HepG2 (cell line): ENCODE results near the gene KCNJ2. TPM values are rescaled to one million over a fixed set of nuclear protein-coding genes. Genes with fewer than 3 reads are reported as not detected.

Experiments
- ATAC-seq: fragments of 200-7000 bp; cut with Tn5 transposase; 3 replicates; pipeline ENCODE4 v1.9.1; 2020; ENCODE audit warnings: mild to moderate bottlenecking, moderate library complexity
- BruUV-seq: library from RNA; stranded (reverse); fragments of 400-500 nt; replicated peaks from 2 replicates; lab custom pipeline; 2021; lab: Mats Ljungman, UMichigan
- CTCF ChIA-PET: fragments of 300-600 bp; formaldehyde crosslinking; extraction: SDS; loops from one replicate; lab custom pipeline; 2021; ENCODE audit warnings: low total read pairs, inconsistent platforms, low intra/inter-chr PET ratio; lab: Yijun Ruan, JAX
- POLR2A ChIA-PET: fragments of 350-600 bp; sonication (Branson Sonifier 250); formaldehyde crosslinking; loops from one replicate; lab custom pipeline; 2020; ENCODE audit warnings: antibody characterized with exemption, inconsistent platforms; lab: Yijun Ruan, JAX
- DNase-seq: peaks from one replicate; pipeline ENCODE4 v3.0.0-alpha.2; 2015; ENCODE audit warnings: low spot score
- FAIRE-seq: peaks from 3 replicates; lab custom pipeline; 2011; peaks lifted over from hg19 to GRCh38; lab: Jason Lieb, UNC
- H2AFZ ChIP-seq: one replicate; pipeline ENCODE4 v1.6.1; 2011; ENCODE audit warnings: low read length, inconsistent platforms
- H3K27ac ChIP-seq: fragments of 300-600 bp; 3 replicates; pipeline ENCODE4 v1.8.0; 2011; ENCODE audit warnings: mixed run types, mild to moderate bottlenecking, mixed read lengths, low read length, inconsistent platforms; ENCODE audit not compliant: insufficient read depth; ENCODE audit errors: extremely low read length
- H3K27me3 ChIP-seq, 2 experiments: fragments of 200-600 bp in 1 of 2; 2 replicates in 1 of 2; 3 replicates in 1 of 2; pipeline versions ENCODE4 v1.6.0 to v1.8.0; 2011; ENCODE audit warnings: low read length in 2 of 2, mild to moderate bottlenecking in 2 of 2, moderate library complexity in 2 of 2, inconsistent platforms in 1 of 2; ENCODE audit not compliant: insufficient read depth in 2 of 2, control insufficient read depth in 1 of 2
- H3K36me3 ChIP-seq, 2 experiments: fragments of 200-600 bp in 1 of 2; replicated peaks in 1 of 2; 2 replicates in 1 of 2; 3 replicates in 1 of 2; pipeline versions ENCODE4 v1.5.1 to v1.8.0; 2011; ENCODE audit warnings: low read length in 2 of 2, inconsistent platforms in 1 of 2; ENCODE audit not compliant: insufficient read depth in 2 of 2, control insufficient read depth in 1 of 2
- H3K4me1 ChIP-seq: 2 replicates; pipeline ENCODE4 v1.5.1; 2012; ENCODE audit warnings: low read length, inconsistent platforms; ENCODE audit not compliant: insufficient read depth
- H3K4me2 ChIP-seq: 2 replicates; pipeline ENCODE4 v1.6.0; 2011; ENCODE audit warnings: low read depth, low read length, inconsistent platforms
- H3K4me3 ChIP-seq, 3 experiments: fragments of 200-600 bp in 1 of 3; sonication (generic), shearing (Covaris generic) in 1 of 3; replicated peaks in 1 of 3; 2 replicates each; pipeline ENCODE4 v1.5.1; 2011 to 2016; ENCODE audit warnings: low read length in 3 of 3, inconsistent platforms in 2 of 3, low read depth in 2 of 3, mild to moderate bottlenecking in 2 of 3, control low read depth in 1 of 3, mixed read lengths in 1 of 3; ENCODE audit not compliant: insufficient read depth in 1 of 3
- H3K79me2 ChIP-seq: one replicate; pipeline ENCODE4 v1.6.1; 2011; ENCODE audit warnings: low read length, inconsistent platforms; ENCODE audit not compliant: insufficient read depth
- H3K9ac ChIP-seq: 2 replicates; pipeline ENCODE4 v1.6.0; 2011; ENCODE audit warnings: mild to moderate bottlenecking, low read depth, low read length, inconsistent platforms; ENCODE audit not compliant: insufficient read depth
- H3K9me3 ChIP-seq: 2 replicates; pipeline ENCODE4 v1.5.1; 2012; ENCODE audit warnings: mild to moderate bottlenecking, low read length
- H4K20me1 ChIP-seq: 2 replicates; pipeline ENCODE4 v1.6.0; 2011; ENCODE audit warnings: inconsistent platforms, mild to moderate bottlenecking, low read length, moderate library complexity; ENCODE audit not compliant: insufficient read depth
- EED ChIP-seq: sonication (generic); formaldehyde crosslinking; IDR thresholded peaks from 2 replicates; pipeline ENCODE4 v1.5.0; 2020; ENCODE audit warnings: mild to moderate bottlenecking, missing genetic modification reagents
- GLMP ChIP-seq: sonication (generic); formaldehyde crosslinking; IDR thresholded peaks from 2 replicates; pipeline ENCODE4 v1.9.0; 2021; ENCODE audit warnings: missing genetic modification reagents, mild to moderate bottlenecking, borderline replicate concordance
- LBX2 ChIP-seq: sonication (generic); formaldehyde crosslinking; IDR thresholded peaks from 2 replicates; pipeline ENCODE4 v1.5.0; 2020; ENCODE audit warnings: missing genetic modification reagents, mild to moderate bottlenecking, borderline replicate concordance
- MBD4 ChIP-seq: IDR thresholded peaks from 2 replicates; pipeline ENCODE4 v1.6.1; 2012; ENCODE audit warnings: low read length, inconsistent platforms, borderline replicate concordance
- NONO ChIP-seq, 2 experiments: fragments of 450-650 bp in 1 of 2; sonication (generic) in 1 of 2; formaldehyde crosslinking in 1 of 2; IDR thresholded peaks in 1 of 2; conservative IDR thresholded peaks in 1 of 2; 2 replicates each; pipeline versions ENCODE4 v1.6.1 to v1.8.0; 2017 to 2022; ENCODE audit warnings: mild to moderate bottlenecking in 1 of 2, missing genetic modification reagents in 1 of 2, moderate library complexity in 1 of 2
- NR1H2 ChIP-seq: sonication (generic); formaldehyde crosslinking; IDR thresholded peaks from 2 replicates; pipeline ENCODE4 v1.8.1; 2022; ENCODE audit warnings: low read depth, missing genetic modification reagents, borderline replicate concordance
- NR2F2 ChIP-seq: IDR thresholded peaks from 2 replicates; pipeline ENCODE4 v1.6.1; 2012; ENCODE audit warnings: low read depth, inconsistent platforms, borderline replicate concordance
- PITX1 ChIP-seq: sonication (generic); formaldehyde crosslinking; IDR thresholded peaks from 2 replicates; pipeline ENCODE4 v1.5.1; 2020; ENCODE audit warnings: mild to moderate bottlenecking, missing genetic modification reagents
- SMAD3 ChIP-seq: sonication (generic); formaldehyde crosslinking; IDR thresholded peaks from 2 replicates; pipeline ENCODE4 v1.4.0; 2020; ENCODE audit warnings: missing genetic modification reagents
- ZNF280D ChIP-seq: sonication (generic); formaldehyde crosslinking; IDR thresholded peaks from 2 replicates; pipeline ENCODE4 v1.5.1; 2020; ENCODE audit warnings: mild to moderate bottlenecking, missing genetic modification reagents
- ZSCAN29 ChIP-seq: sonication (generic); formaldehyde crosslinking; conservative IDR thresholded peaks from 2 replicates; pipeline ENCODE4 v1.4.0; 2020; ENCODE audit warnings: mild to moderate bottlenecking, missing genetic modification reagents
- WGBS: methylation state at CpG from one replicate; pipeline ENCODE4 v1.1.6; 2017; ENCODE audit warnings: low lambda C conversion rate; 5-methylcytosine and 5-hydroxymethylcytosine counted together
- in situ Hi-C: cut with HindIII; loops from 2 replicates; pipeline ENCODE4 v1.10.0; 2017; ENCODE audit warnings: low pct_unique_long_range_greater_than_20kb; ENCODE audit not compliant: extremely low pct_ligation_motif_present
- intact Hi-C: fragments of 100-400 bp; cut with micrococcal nuclease; formaldehyde crosslinking; loops from one replicate; pipeline ENCODE4 v1.10.0; 2022; ENCODE audit not compliant: unreplicated experiment
- polyA plus RNA-seq, 8 experiments: library from polyadenylated mRNA; depleted of rRNA in 3 of 8; stranded (reverse) in 7 of 8; unstranded in 1 of 8; fragments of >200 nt; fragmentation: Illumina TruSeq in 4 of 8; extraction: Trizol in 4 of 8; gene quantifications; 2 replicates each; pipeline versions ENCODE4 v1.2.1 to v1.2.3, GENCODE V29; 2011 to 2016; ENCODE audit warnings: low read depth in 4 of 8, missing spikeins in 1 of 8, mixed read lengths in 1 of 8; ENCODE audit not compliant: insufficient read depth in 1 of 8
- total RNA-seq, 5 experiments: library from RNA; depleted of rRNA; stranded (reverse); fragments of >200 nt; fragmentation: Illumina TruSeq; extraction: Trizol; gene quantifications; 2 replicates each; pipeline ENCODE4 v1.2.3, GENCODE V29; 2016; ENCODE audit warnings: low read depth in 1 of 5
- TF ChIP-seq, protein P1 (sequence below): sonication (generic); formaldehyde crosslinking; IDR thresholded peaks from 2 replicates; pipeline ENCODE4 v1.4.0; 2020; ENCODE audit warnings: missing genetic modification reagents
- TF ChIP-seq, protein P2 (sequence below): sonication (generic); formaldehyde crosslinking; IDR thresholded peaks from 2 replicates; pipeline ENCODE4 v1.8.1; 2023; ENCODE audit warnings: missing genetic modification reagents, inconsistent platforms, borderline replicate concordance

KCNJ2 gene
- total and polyA plus RNA-seq, 2 of the 13 experiments (the other 11 are each of a cell fraction or from before 2014, with no cell fraction given): not detected

GRCh38 chr17:70172449-70172848 lies 3.1 kb downstream of the KCNJ2 start:
- Histone ChIP-seq H3K9me3 (no peaks in the 10 kb centered on the region), H3K27ac (no peak overlapping the region), H3K4me2 (no peak overlapping the region), H3K9ac (no peak overlapping the region), H3K4me3 (no peak overlapping the region), H3K79me2 (no peaks in the 10 kb centered on the region), H2AFZ (no peak overlapping the region), H3K4me1 (peaks cover 6% of the 10 kb centered on the region), H4K20me1 (no peaks in the 10 kb centered on the region), H3K27me3 (peaks cover 0 to 30% of the 10 kb centered on the region in 2 experiments; a peak in 3 of 5 replicates), H3K36me3 (no peaks in the 10 kb centered on the region)
- in situ Hi-C loops: no loop called here
- intact Hi-C loops: no loop called here
- no TSS peak for BruUV-seq
- ATAC-seq (no peak), DNase-seq (no peak), FAIRE-seq (no peak)
- 0% methylated on average over 2 of the region's 2 CpGs for WGBS
- POLR2A ChIA-PET: no interaction called here
- CTCF ChIA-PET: no interaction called here
- TF ChIP-seq PITX1 (CRISPR knock-in tag): no peak
- TF ChIP-seq, protein P1, sequence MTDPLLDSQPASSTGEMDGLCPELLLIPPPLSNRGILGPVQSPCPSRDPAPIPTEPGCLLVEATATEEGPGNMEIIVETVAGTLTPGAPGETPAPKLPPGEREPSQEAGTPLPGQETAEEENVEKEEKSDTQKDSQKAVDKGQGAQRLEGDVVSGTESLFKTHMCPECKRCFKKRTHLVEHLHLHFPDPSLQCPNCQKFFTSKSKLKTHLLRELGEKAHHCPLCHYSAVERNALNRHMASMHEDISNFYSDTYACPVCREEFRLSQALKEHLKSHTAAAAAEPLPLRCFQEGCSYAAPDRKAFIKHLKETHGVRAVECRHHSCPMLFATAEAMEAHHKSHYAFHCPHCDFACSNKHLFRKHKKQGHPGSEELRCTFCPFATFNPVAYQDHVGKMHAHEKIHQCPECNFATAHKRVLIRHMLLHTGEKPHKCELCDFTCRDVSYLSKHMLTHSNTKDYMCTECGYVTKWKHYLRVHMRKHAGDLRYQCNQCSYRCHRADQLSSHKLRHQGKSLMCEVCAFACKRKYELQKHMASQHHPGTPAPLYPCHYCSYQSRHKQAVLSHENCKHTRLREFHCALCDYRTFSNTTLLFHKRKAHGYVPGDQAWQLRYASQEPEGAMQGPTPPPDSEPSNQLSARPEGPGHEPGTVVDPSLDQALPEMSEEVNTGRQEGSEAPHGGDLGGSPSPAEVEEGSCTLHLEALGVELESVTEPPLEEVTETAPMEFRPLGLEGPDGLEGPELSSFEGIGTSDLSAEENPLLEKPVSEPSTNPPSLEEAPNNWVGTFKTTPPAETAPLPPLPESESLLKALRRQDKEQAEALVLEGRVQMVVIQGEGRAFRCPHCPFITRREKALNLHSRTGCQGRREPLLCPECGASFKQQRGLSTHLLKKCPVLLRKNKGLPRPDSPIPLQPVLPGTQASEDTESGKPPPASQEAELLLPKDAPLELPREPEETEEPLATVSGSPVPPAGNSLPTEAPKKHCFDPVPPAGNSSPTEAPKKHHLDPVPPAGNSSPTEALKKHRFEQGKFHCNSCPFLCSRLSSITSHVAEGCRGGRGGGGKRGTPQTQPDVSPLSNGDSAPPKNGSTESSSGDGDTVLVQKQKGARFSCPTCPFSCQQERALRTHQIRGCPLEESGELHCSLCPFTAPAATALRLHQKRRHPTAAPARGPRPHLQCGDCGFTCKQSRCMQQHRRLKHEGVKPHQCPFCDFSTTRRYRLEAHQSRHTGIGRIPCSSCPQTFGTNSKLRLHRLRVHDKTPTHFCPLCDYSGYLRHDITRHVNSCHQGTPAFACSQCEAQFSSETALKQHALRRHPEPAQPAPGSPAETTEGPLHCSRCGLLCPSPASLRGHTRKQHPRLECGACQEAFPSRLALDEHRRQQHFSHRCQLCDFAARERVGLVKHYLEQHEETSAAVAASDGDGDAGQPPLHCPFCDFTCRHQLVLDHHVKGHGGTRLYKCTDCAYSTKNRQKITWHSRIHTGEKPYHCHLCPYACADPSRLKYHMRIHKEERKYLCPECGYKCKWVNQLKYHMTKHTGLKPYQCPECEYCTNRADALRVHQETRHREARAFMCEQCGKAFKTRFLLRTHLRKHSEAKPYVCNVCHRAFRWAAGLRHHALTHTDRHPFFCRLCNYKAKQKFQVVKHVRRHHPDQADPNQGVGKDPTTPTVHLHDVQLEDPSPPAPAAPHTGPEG: no peak
- TF ChIP-seq SMAD3 (CRISPR knock-in tag): no peak
- no peak for TF ChIP-seq GLMP (CRISPR knock-in tag)
- no peak for TF ChIP-seq NR2F2
- TF ChIP-seq MBD4: no peak
- TF ChIP-seq, protein P2, sequence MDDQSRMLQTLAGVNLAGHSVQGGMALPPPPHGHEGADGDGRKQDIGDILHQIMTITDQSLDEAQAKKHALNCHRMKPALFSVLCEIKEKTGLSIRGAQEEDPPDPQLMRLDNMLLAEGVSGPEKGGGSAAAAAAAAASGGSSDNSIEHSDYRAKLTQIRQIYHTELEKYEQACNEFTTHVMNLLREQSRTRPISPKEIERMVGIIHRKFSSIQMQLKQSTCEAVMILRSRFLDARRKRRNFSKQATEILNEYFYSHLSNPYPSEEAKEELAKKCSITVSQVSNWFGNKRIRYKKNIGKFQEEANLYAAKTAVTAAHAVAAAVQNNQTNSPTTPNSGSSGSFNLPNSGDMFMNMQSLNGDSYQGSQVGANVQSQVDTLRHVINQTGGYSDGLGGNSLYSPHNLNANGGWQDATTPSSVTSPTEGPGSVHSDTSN (CRISPR knock-in tag): no peak
- TF ChIP-seq ZNF280D (CRISPR knock-in tag): no peak
- no peak for TF ChIP-seq ZSCAN29 (CRISPR knock-in tag)
- no peak for TF ChIP-seq LBX2
- TF ChIP-seq EED (CRISPR knock-in tag): no peak
- TF ChIP-seq NONO (IDR thresholded peaks at IDR 0.05): no peak
- no peak for TF ChIP-seq NONO (CRISPR knock-in tag; conservative IDR thresholded peaks at IDR 0.05)
- no peak for TF ChIP-seq NR1H2 (CRISPR knock-in tag)
